Measurements from ENCODE around the gene C1QL2.

C1QL2 gene

GRCh38 chr2:119179202-119179601, 20.7 kb upstream of the C1QL2 start:
- DNase-seq (ENCODE audit: low read depth in 2 of 2): no peak

- no peak for DNase-seq (ENCODE audit: low read depth in 2 of 2)
Observed at GRCh38 chr2:119178776-119179175, 20.2 kb upstream of the C1QL2 start.

- DNase-seq (ENCODE audit: low read depth in 2 of 2): no peak
Observed at GRCh38 chr2:119177838-119178190, 19.3 kb upstream of the C1QL2 start.

- DNase-seq (ENCODE audit: low read depth in 2 of 2): no peak
Observed at GRCh38 chr2:119177171-119177837, 18.8 kb upstream of the C1QL2 start.

GRCh38 chr2:119175517-119175916, 17.0 kb upstream of the C1QL2 start:
- DNase-seq (ENCODE audit: low read depth in 2 of 2): no peak

GRCh38 chr2:119174993-119175347, 16.4 kb upstream of the C1QL2 start:
- no peak for DNase-seq (ENCODE audit: low read depth in 2 of 2)

GRCh38 chr2:119174216-119174992, 15.9 kb upstream of the C1QL2 start:
- DNase-seq (ENCODE audit: low read depth in 2 of 2): peak; percentile 35 to 39

- DNase-seq (ENCODE audit: low read depth in 2 of 2): no peak
Observed at GRCh38 chr2:119173556-119174060, 15.1 kb upstream of the C1QL2 start.

- DNase-seq (ENCODE audit: low read depth in 2 of 2): no peak
Observed at GRCh38 chr2:119170504-119170903, 12.0 kb upstream of the C1QL2 start.

GRCh38 chr2:119169717-119170116, 11.2 kb upstream of the C1QL2 start:
- DNase-seq (ENCODE audit: low read depth in 2 of 2): no peak

GRCh38 chr2:119160361-119160990, 1.9 kb upstream of the C1QL2 start:
- DNase-seq (ENCODE audit: low read depth in 2 of 2): no peak

GRCh38 chr2:119157850-119158511, 570 bp downstream of the C1QL2 start:
- DNase-seq (ENCODE audit: low read depth in 2 of 2): no peak

- DNase-seq (ENCODE audit: low read depth in 2 of 2): no peak
Observed at GRCh38 chr2:119156891-119157773, 1.4 kb downstream of the C1QL2 start.

- DNase-seq (ENCODE audit: low read depth in 2 of 2): no peak
Observed at GRCh38 chr2:119156105-119156890, 2.3 kb downstream of the C1QL2 start.

GRCh38 chr2:119155633-119156032, 2.9 kb downstream of the C1QL2 start:
- DNase-seq (ENCODE audit: low read depth in 2 of 2): no peak

GRCh38 chr2:119154076-119154475, 4.5 kb downstream of the C1QL2 start:
- no peak for DNase-seq (ENCODE audit: low read depth in 2 of 2)

- no peak for DNase-seq (ENCODE audit: low read depth in 2 of 2)
Observed at GRCh38 chr2:119149611-119150010, 8.9 kb downstream of the C1QL2 start.

GRCh38 chr2:119147776-119148715, 10.5 kb downstream of the C1QL2 start:
- no peak for DNase-seq (ENCODE audit: low read depth in 2 of 2)

GRCh38 chr2:119144806-119145205, 13.7 kb downstream of the C1QL2 start:
- DNase-seq (ENCODE audit: low read depth in 2 of 2): no peak
